A549 (cell line): ENCODE results near the gene CYP2C19. TPM values are rescaled to one million over a fixed set of nuclear protein-coding genes. Genes with fewer than 3 reads are reported as not detected.

ENCODE experiments used
- BCL3 ChIP-seq: fragments of >200 bp; sonication (Bioruptor Twin); formaldehyde crosslinking; IDR thresholded peaks from 3 replicates; pipeline ENCODE4 v1.6.1; 2016
- BHLHE40 ChIP-seq: IDR thresholded peaks from 2 replicates; pipeline ENCODE4 v1.6.1; 2012; ENCODE audit warnings: low read depth, low read length, inconsistent platforms
- CBX8 ChIP-seq: fragments of 200-600 bp; sonication (generic); IDR thresholded peaks from 2 replicates; pipeline ENCODE4 v1.6.1; 2016
- CEBPB ChIP-seq, 2 experiments: fragments of >200 bp in 1 of 2; sonication (Bioruptor Twin) in 1 of 2; formaldehyde crosslinking in 1 of 2; IDR thresholded peaks; 2 replicates each; pipeline ENCODE4 v1.6.1; 2012 to 2016
- CHD2 ChIP-seq: fragments of 150-350 bp; IDR thresholded peaks from 2 replicates; pipeline ENCODE4 v1.6.1; 2014; ENCODE audit warnings: low read length; ENCODE audit not compliant: partially characterized antibody
- CHD4 ChIP-seq: fragments of 200-600 bp; sonication (generic); IDR thresholded peaks from 2 replicates; pipeline ENCODE4 v1.6.1; 2016; ENCODE audit warnings: antibody characterized with exemption, mild to moderate bottlenecking, borderline replicate concordance
- ELK1 ChIP-seq: fragments of 150-350 bp; IDR thresholded peaks from 2 replicates; pipeline ENCODE4 v1.6.1; 2014; ENCODE audit warnings: low read depth, mild to moderate bottlenecking, low read length
- EP300 ChIP-seq, 2 experiments: fragments of >200 bp; sonication (Bioruptor Twin); formaldehyde crosslinking; IDR thresholded peaks; 2 replicates in 1 of 2; 3 replicates in 1 of 2; pipeline ENCODE4 v1.6.1; 2016 to 2017
- FOSL2 ChIP-seq, 2 experiments: fragments of 450-650 bp in 1 of 2; fragments of >200 bp in 1 of 2; sonication (Bioruptor Twin) in 1 of 2; formaldehyde crosslinking; IDR thresholded peaks; 2 replicates each; pipeline versions ENCODE4 v1.5.0 to v1.6.1; 2016 to 2020; ENCODE audit warnings: mild to moderate bottlenecking in 1 of 2, moderate library complexity in 1 of 2
- FOXS1 ChIP-seq: fragments of 250-450 bp; sonication (Bioruptor Pico); IDR thresholded peaks from 2 replicates; pipeline ENCODE4 v1.5.0; 2020; ENCODE audit warnings: mild to moderate bottlenecking, moderate library complexity
- HDAC2 ChIP-seq: fragments of 200-600 bp; sonication (generic); IDR thresholded peaks from 2 replicates; pipeline ENCODE4 v1.6.1; 2016
- HEYL ChIP-seq: fragments of 250-450 bp; sonication (Bioruptor Pico); IDR thresholded peaks from 2 replicates; pipeline ENCODE4 v1.8.0; 2021; ENCODE audit warnings: mild to moderate bottlenecking, moderate library complexity
- HMGXB4 ChIP-seq: fragments of 250-450 bp; sonication (Bioruptor Pico); IDR thresholded peaks from 2 replicates; pipeline ENCODE4 v1.5.0; 2021; ENCODE audit warnings: mild to moderate bottlenecking, moderate library complexity, borderline replicate concordance
- HOXA7 ChIP-seq: fragments of 250-450 bp; sonication (Bioruptor Pico); IDR thresholded peaks from 2 replicates; pipeline ENCODE4 v1.5.0; 2020; ENCODE audit warnings: mild to moderate bottlenecking, moderate library complexity
- HOXB5 ChIP-seq: fragments of 250-450 bp; sonication (Bioruptor Pico); IDR thresholded peaks from 2 replicates; pipeline ENCODE4 v1.5.0; 2020; ENCODE audit warnings: mild to moderate bottlenecking, moderate library complexity
- JUN ChIP-seq, 2 experiments: fragments of >200 bp; sonication (Bioruptor Twin); formaldehyde crosslinking; IDR thresholded peaks; 2 replicates in 1 of 2; 3 replicates in 1 of 2; pipeline ENCODE4 v1.6.1; 2016 to 2017
- JUNB ChIP-seq: fragments of >200 bp; sonication (Bioruptor Twin); formaldehyde crosslinking; IDR thresholded peaks from 2 replicates; pipeline ENCODE4 v1.6.1; 2016
- MYC ChIP-seq: IDR thresholded peaks from 2 replicates; pipeline ENCODE4 v1.6.1; 2012; ENCODE audit warnings: mild to moderate bottlenecking, inconsistent platforms, low read length, improper control_type of control experiment, borderline replicate concordance
- NFE2L2 ChIP-seq: fragments of 150-350 bp; conservative IDR thresholded peaks from 2 replicates; pipeline ENCODE4 v1.6.1; 2014; ENCODE audit warnings: low read length
- NR3C1 ChIP-seq: fragments of >200 bp; sonication (Bioruptor Twin); formaldehyde crosslinking; IDR thresholded peaks from 3 replicates; pipeline ENCODE4 v1.6.1; 2017
- PBX3 ChIP-seq: IDR thresholded peaks from 2 replicates; pipeline ENCODE4 v1.6.1; 2012
- PHF8 ChIP-seq: fragments of 200-600 bp; sonication (generic); IDR thresholded peaks from 2 replicates; pipeline ENCODE4 v1.6.1; 2016; ENCODE audit warnings: low read depth, mild to moderate bottlenecking, antibody characterized with exemption, moderate library complexity, borderline replicate concordance
- POLR2A ChIP-seq: IDR thresholded peaks from 2 replicates; pipeline ENCODE4 v1.6.1; 2012; ENCODE audit warnings: mild to moderate bottlenecking, low read length
- POLR2AphosphoS2 ChIP-seq: conservative IDR thresholded peaks from 2 replicates; pipeline ENCODE4 v1.6.1; 2012; ENCODE audit warnings: low read length, improper control_type of control experiment, inconsistent platforms
- RAD21 ChIP-seq, 2 experiments: fragments of >200 bp in 1 of 2; sonication (Bioruptor Twin) in 1 of 2; formaldehyde crosslinking in 1 of 2; IDR thresholded peaks in 1 of 2; conservative IDR thresholded peaks in 1 of 2; 2 replicates in 1 of 2; 3 replicates in 1 of 2; pipeline ENCODE4 v1.6.1; 2012 to 2018; ENCODE audit warnings: inconsistent platforms in 1 of 2
- RARB ChIP-seq: fragments of 250-450 bp; sonication (Bioruptor Pico); IDR thresholded peaks from 2 replicates; pipeline ENCODE4 v1.8.0; 2021; ENCODE audit warnings: mild to moderate bottlenecking, moderate library complexity
- RNF2 ChIP-seq: fragments of 200-600 bp; sonication (generic); IDR thresholded peaks from 2 replicates; pipeline ENCODE4 v1.6.1; 2016; ENCODE audit warnings: low read depth, mild to moderate bottlenecking, antibody characterized with exemption, moderate library complexity, borderline replicate concordance
- SMC3 ChIP-seq: fragments of >200 bp; sonication (Bioruptor Twin); formaldehyde crosslinking; IDR thresholded peaks from 3 replicates; pipeline ENCODE4 v1.6.1; 2018; ENCODE audit warnings: inconsistent platforms
- TFCP2L1 ChIP-seq: fragments of 250-450 bp; sonication (Bioruptor Pico); IDR thresholded peaks from 2 replicates; pipeline ENCODE4 v1.5.0; 2021; ENCODE audit warnings: mild to moderate bottlenecking
- ZC3H11A ChIP-seq: fragments of 450-650 bp; IDR thresholded peaks from 2 replicates; pipeline ENCODE4 v1.6.1; 2014; ENCODE audit warnings: antibody characterized with exemption, mild to moderate bottlenecking
- ZNF302 ChIP-seq: fragments of 250-450 bp; sonication (Bioruptor Pico); IDR thresholded peaks from 2 replicates; pipeline ENCODE4 v1.9.0; 2021; ENCODE audit warnings: inconsistent platforms, mild to moderate bottlenecking, moderate library complexity
- polyA plus RNA-seq, 4 experiments: library from polyadenylated mRNA; depleted of rRNA in 3 of 4; stranded (reverse); fragments of >200 nt; fragmentation: RNase III in 1 of 4; extraction: RNeasy Plus Mini Kit Qiagen cat#74134 plus additional on column Dnase treatment in 1 of 4; gene quantifications; 2 replicates in 3 of 4; 3 replicates in 1 of 4; pipeline ENCODE4 v1.2.3, GENCODE V29; 2011 to 2017
- TF ChIP-seq, protein P1 (sequence below): fragments of 250-450 bp; sonication (Bioruptor Pico); IDR thresholded peaks from 2 replicates; pipeline ENCODE4 v1.5.0; 2020; ENCODE audit warnings: low read depth, mild to moderate bottlenecking, moderate library complexity
- TF ChIP-seq, protein P2 (sequence below): IDR thresholded peaks from 2 replicates; pipeline ENCODE4 v1.6.1; 2012; ENCODE audit warnings: low read depth, borderline replicate concordance

Gene CYP2C19
- polyA plus RNA-seq, 2 of the 4 experiments (the other 2 are of a cell fraction) = not detected

DNA sequence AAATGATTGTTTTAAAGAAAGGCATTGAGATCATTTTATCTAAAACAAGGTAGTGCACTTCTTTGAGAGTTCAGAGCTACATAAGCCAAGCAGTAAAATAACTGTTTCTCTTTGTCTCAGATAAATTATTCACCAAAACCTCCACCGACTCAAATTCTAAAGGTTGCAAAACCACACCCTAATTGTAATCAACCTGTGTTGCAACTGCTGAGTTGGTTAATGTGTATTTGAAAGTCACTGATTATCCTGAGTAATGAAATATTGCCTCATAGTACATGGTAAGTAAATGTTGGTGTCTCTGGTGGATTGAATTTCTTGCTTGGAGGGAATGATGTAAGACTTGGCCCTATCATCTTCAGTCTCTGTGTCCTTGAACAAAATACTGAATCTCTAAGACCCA lies 140.1 kb downstream of the CYP2C19 start (continued):
- no peak for TF ChIP-seq CHD2
- TF ChIP-seq HEYL = no peak
- TF ChIP-seq POLR2A = no peak
- TF ChIP-seq SMC3 = peak; percentile 66
- TF ChIP-seq RNF2 = no peak
- TF ChIP-seq, protein P1, sequence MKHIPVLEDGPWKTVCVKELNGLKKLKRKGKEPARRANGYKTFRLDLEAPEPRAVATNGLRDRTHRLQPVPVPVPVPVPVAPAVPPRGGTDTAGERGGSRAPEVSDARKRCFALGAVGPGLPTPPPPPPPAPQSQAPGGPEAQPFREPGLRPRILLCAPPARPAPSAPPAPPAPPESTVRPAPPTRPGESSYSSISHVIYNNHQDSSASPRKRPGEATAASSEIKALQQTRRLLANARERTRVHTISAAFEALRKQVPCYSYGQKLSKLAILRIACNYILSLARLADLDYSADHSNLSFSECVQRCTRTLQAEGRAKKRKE (CRISPR knock-in tag) = no peak
- no peak for TF ChIP-seq HMGXB4 (CRISPR knock-in tag)
- TF ChIP-seq RARB (CRISPR knock-in tag) = no peak
- TF ChIP-seq ZC3H11A = no peak
- TF ChIP-seq PBX3 = no peak
- TF ChIP-seq CBX8 = no peak
- TF ChIP-seq, protein P2, sequence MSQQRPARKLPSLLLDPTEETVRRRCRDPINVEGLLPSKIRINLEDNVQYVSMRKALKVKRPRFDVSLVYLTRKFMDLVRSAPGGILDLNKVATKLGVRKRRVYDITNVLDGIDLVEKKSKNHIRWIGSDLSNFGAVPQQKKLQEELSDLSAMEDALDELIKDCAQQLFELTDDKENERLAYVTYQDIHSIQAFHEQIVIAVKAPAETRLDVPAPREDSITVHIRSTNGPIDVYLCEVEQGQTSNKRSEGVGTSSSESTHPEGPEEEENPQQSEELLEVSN = no peak
- TF ChIP-seq RAD21 (conservative IDR thresholded peaks at IDR 0.05 in 1 of 2, IDR thresholded peaks at IDR 0.05 in 1 of 2) = peak; percentile 26 to 69
- TF ChIP-seq BHLHE40 = no peak
- TF ChIP-seq POLR2AphosphoS2 = no peak
- TF ChIP-seq NFE2L2 = no peak
- peak; percentile 72 for TF ChIP-seq FOSL2 (IDR thresholded peaks at IDR 0.05)
- peak; percentile 65 for TF ChIP-seq FOSL2 (CRISPR knock-in tag; IDR thresholded peaks at IDR 0.05)
- peak; percentile 90 to 93 for TF ChIP-seq JUN (IDR thresholded peaks at IDR 0.05)
- TF ChIP-seq NR3C1 = no peak
- TF ChIP-seq MYC = no peak
- no peak for TF ChIP-seq HDAC2
- peak; percentile 91 to 93; a peak in 4 of 5 replicates for TF ChIP-seq EP300 (IDR thresholded peaks at IDR 0.05)
- TF ChIP-seq ELK1 = no peak
- no peak for TF ChIP-seq PHF8
- TF ChIP-seq BCL3 = peak; percentile 97; the same call in 2 of the 3 replicates
- peak; percentile 99 to 100 for TF ChIP-seq CEBPB (IDR thresholded peaks at IDR 0.05)
- TF ChIP-seq JUNB = peak; percentile 87
- TF ChIP-seq HOXB5 (CRISPR knock-in tag) = no peak; the same call in 1 of the 2 replicates
- TF ChIP-seq CHD4 = no peak
- no peak for TF ChIP-seq HOXA7
- TF ChIP-seq FOXS1 (CRISPR knock-in tag) = no peak
- TF ChIP-seq ZNF302 = no peak
- TF ChIP-seq TFCP2L1 (CRISPR knock-in tag) = no peak
